Mesenchymal stem cell (in vitro differentiated cells and primary cell): ENCODE measurements around the gene TBCD.

Experiments used
- DNase-seq: peaks from one replicate; pipeline ENCODE4 v3.0.0-alpha.2; 2013
- H2AFZ ChIP-seq: one replicate; pipeline ENCODE4 v1.6.1; 2013; ENCODE audit warnings: low read depth, mild to moderate bottlenecking, control low read depth, inconsistent platforms, low read length, moderate library complexity
- H2AK5ac ChIP-seq: 2 replicates; pipeline ENCODE4 v1.6.1; 2013; ENCODE audit warnings: low read length, moderate library complexity, mild to moderate bottlenecking, inconsistent platforms; ENCODE audit not compliant: severe bottlenecking
- H2BK120ac ChIP-seq: one replicate; pipeline ENCODE4 v1.6.1; 2013; ENCODE audit warnings: low read depth, mild to moderate bottlenecking, inconsistent platforms, low read length, moderate library complexity
- H2BK12ac ChIP-seq, 2 experiments: one replicate each; pipeline ENCODE4 v1.6.1; 2013; ENCODE audit warnings: inconsistent platforms in 2 of 2, low read length in 2 of 2, mild to moderate bottlenecking in 2 of 2, moderate library complexity in 2 of 2, control low read depth in 1 of 2
- H2BK15ac ChIP-seq: one replicate; pipeline ENCODE4 v1.6.1; 2013; ENCODE audit warnings: mild to moderate bottlenecking, low read depth, inconsistent platforms; ENCODE audit not compliant: poor library complexity, severe bottlenecking
- H2BK5ac ChIP-seq: 2 replicates; pipeline ENCODE4 v1.6.1; 2013; ENCODE audit warnings: low read depth, mild to moderate bottlenecking, low read length, control low read depth, inconsistent platforms; ENCODE audit not compliant: poor library complexity, severe bottlenecking
- H3K14ac ChIP-seq, 2 experiments: one replicate each; pipeline ENCODE4 v1.6.1; 2013; ENCODE audit warnings: inconsistent platforms in 2 of 2, low read length in 2 of 2, control low read depth in 1 of 2, mild to moderate bottlenecking in 1 of 2, moderate library complexity in 1 of 2
- H3K18ac ChIP-seq, 2 experiments: one replicate each; pipeline ENCODE4 v1.6.1; 2013; ENCODE audit warnings: inconsistent platforms in 2 of 2, low read length in 2 of 2, control low read depth in 1 of 2, low read depth in 1 of 2, mild to moderate bottlenecking in 1 of 2
- H3K23ac ChIP-seq, 2 experiments: one replicate each; pipeline ENCODE4 v1.6.1; 2013; ENCODE audit warnings: inconsistent platforms in 2 of 2, low read length in 2 of 2, mild to moderate bottlenecking in 2 of 2, moderate library complexity in 2 of 2, control low read depth in 1 of 2
- H3K27ac ChIP-seq: 2 replicates; pipeline ENCODE4 v1.5.1; 2013; ENCODE audit warnings: mild to moderate bottlenecking, moderate library complexity, low read length, control low read depth, inconsistent platforms; ENCODE audit not compliant: poor library complexity, severe bottlenecking
- H3K27me3 ChIP-seq, 2 experiments: 2 replicates each; pipeline versions ENCODE4 v1.6.1 to v1.7.0; 2013; ENCODE audit warnings: low read length in 2 of 2, mild to moderate bottlenecking in 2 of 2, moderate library complexity in 2 of 2, control low read depth in 1 of 2, inconsistent platforms in 1 of 2; ENCODE audit not compliant: control insufficient read depth in 1 of 2, insufficient read depth in 1 of 2
- H3K36me3 ChIP-seq, 2 experiments: 2 replicates each; pipeline versions ENCODE4 v1.6.1 to v1.7.0; 2013; ENCODE audit warnings: low read length in 2 of 2, control low read depth in 1 of 2, inconsistent platforms in 1 of 2, low read depth in 1 of 2, mild to moderate bottlenecking in 1 of 2; ENCODE audit not compliant: insufficient read depth in 2 of 2, control insufficient read depth in 1 of 2
- H3K4ac ChIP-seq, 2 experiments: one replicate each; pipeline ENCODE4 v1.6.1; 2013; ENCODE audit warnings: inconsistent platforms in 2 of 2, low read length in 2 of 2, mild to moderate bottlenecking in 2 of 2, moderate library complexity in 2 of 2, control low read depth in 1 of 2, low read depth in 1 of 2
- H3K4me1 ChIP-seq: 2 replicates; pipeline ENCODE4 v1.6.1; 2013; ENCODE audit warnings: low read depth, low read length, control low read depth; ENCODE audit not compliant: control insufficient read depth, insufficient read depth
- H3K4me2 ChIP-seq: 2 replicates; pipeline ENCODE4 v1.6.1; 2013; ENCODE audit warnings: low read length, mild to moderate bottlenecking, inconsistent platforms; ENCODE audit not compliant: poor library complexity, severe bottlenecking
- H3K4me3 ChIP-seq, 2 experiments: 2 replicates each; pipeline versions ENCODE4 v1.5.1 to v1.7.0; 2013; ENCODE audit warnings: low read length in 2 of 2, mild to moderate bottlenecking in 2 of 2, control low read depth in 1 of 2, low read depth in 1 of 2; ENCODE audit not compliant: insufficient read depth in 1 of 2
- H3K79me1 ChIP-seq: replicated peaks from 2 replicates; pipeline ENCODE4 v1.6.1; 2013; ENCODE audit warnings: mild to moderate bottlenecking, control low read depth, low read length, inconsistent platforms; ENCODE audit not compliant: poor library complexity, severe bottlenecking
- H3K9ac ChIP-seq: 2 replicates; pipeline ENCODE4 v1.7.0; 2013; ENCODE audit warnings: mild to moderate bottlenecking, low read length, moderate library complexity
- H3K9me3 ChIP-seq: 2 replicates; pipeline ENCODE4 v1.7.0; 2013; ENCODE audit warnings: mild to moderate bottlenecking, low read length; ENCODE audit not compliant: control insufficient read depth
- H4K8ac ChIP-seq: one replicate; pipeline ENCODE4 v1.6.1; 2013; ENCODE audit warnings: inconsistent platforms, mild to moderate bottlenecking, low read length, moderate library complexity
- H4K91ac ChIP-seq: one replicate; pipeline ENCODE4 v1.6.1; 2013; ENCODE audit warnings: mild to moderate bottlenecking, low read length, inconsistent platforms
- WGBS: methylation state at CpG from one replicate; pipeline ENCODE4 v1.1.7; 2013; ENCODE audit warnings: mixed read lengths; 5-methylcytosine and 5-hydroxymethylcytosine counted together

TBCD gene

GRCh38 chr17:82970818-82971590 is 219.1 kb downstream of the TBCD start:
- no peak overlapping the region for H2AFZ ChIP-seq
- H3K9me3 ChIP-seq, result no peaks in the 10 kb centered on the region
- H2BK5ac ChIP-seq, result no peak overlapping the region
- no peak overlapping the region for H2BK120ac ChIP-seq
- H2AK5ac ChIP-seq, result no peak overlapping the region
- H3K79me1 ChIP-seq, result peaks cover 2% of the 10 kb centered on the region
- no peak overlapping the region for H2BK15ac ChIP-seq
- no peak overlapping the region for H3K23ac ChIP-seq
- 95% methylated on average over 40 of the region's 46 CpGs for WGBS
- no peaks in the 10 kb centered on the region for H3K27me3 ChIP-seq
- peaks cover 0 to 5% of the 10 kb centered on the region in 2 experiments for H3K36me3 ChIP-seq
- H3K18ac ChIP-seq, result no peak overlapping the region
- no peak for DNase-seq
- no peak overlapping the region for H3K9ac ChIP-seq
- no peak overlapping the region for H4K8ac ChIP-seq
- H3K4me3 ChIP-seq, result no peak overlapping the region
- H3K4me1 ChIP-seq, result peaks cover 20% of the 10 kb centered on the region
- no peak overlapping the region for H3K4me2 ChIP-seq
- H3K27ac ChIP-seq, result no peak overlapping the region
- H3K4ac ChIP-seq, result no peak overlapping the region
- H2BK12ac ChIP-seq, result no peak overlapping the region
- H4K91ac ChIP-seq, result no peak overlapping the region
- H3K14ac ChIP-seq, result no peak overlapping the region

- no peak overlapping the region for H3K4me3 ChIP-seq
- no peak overlapping the region for H2BK5ac ChIP-seq
- no peak overlapping the region for H3K9ac ChIP-seq
- peaks cover 0 to 5% of the 10 kb centered on the region in 2 experiments for H3K36me3 ChIP-seq
- no peak overlapping the region for H3K18ac ChIP-seq
- no peak overlapping the region for H3K4me2 ChIP-seq
- no peak overlapping the region for H3K27ac ChIP-seq
- H3K9me3 ChIP-seq, result no peaks in the 10 kb centered on the region
- no peak overlapping the region for H3K23ac ChIP-seq
- H3K79me1 ChIP-seq, result peaks cover 2% of the 10 kb centered on the region
- H2AK5ac ChIP-seq, result peak overlapping the region; percentile 7
- H2BK12ac ChIP-seq, result no peak overlapping the region
- H3K4ac ChIP-seq, result no peak overlapping the region
- WGBS, result 92% methylated on average over 17 of the region's 17 CpGs
- H4K91ac ChIP-seq, result no peak overlapping the region
- no peak overlapping the region for H2BK15ac ChIP-seq
- H3K14ac ChIP-seq, result no peak overlapping the region
- H2BK120ac ChIP-seq, result no peak overlapping the region
- no peak overlapping the region for H4K8ac ChIP-seq
- H2AFZ ChIP-seq, result no peak overlapping the region
- DNase-seq, result no peak
- peaks cover 20% of the 10 kb centered on the region for H3K4me1 ChIP-seq
- no peaks in the 10 kb centered on the region for H3K27me3 ChIP-seq
These were observed 221.0 kb downstream of the TBCD start for GRCh38 chr17:82972836-82973372.

GRCh38 chr17:82973456-82974135 is 221.7 kb downstream of the TBCD start:
- peaks cover 0 to 5% of the 10 kb centered on the region in 2 experiments for H3K36me3 ChIP-seq
- H3K4ac ChIP-seq, result no peak overlapping the region
- H2BK12ac ChIP-seq, result no peak overlapping the region
- peak overlapping the region; percentile 13 for H3K4me2 ChIP-seq
- H3K4me1 ChIP-seq, result peaks cover 18% of the 10 kb centered on the region
- WGBS, result 87% methylated on average over 31 of the region's 31 CpGs
- no peaks in the 10 kb centered on the region for H3K9me3 ChIP-seq
- no peak overlapping the region for H3K4me3 ChIP-seq
- H3K23ac ChIP-seq, result no peak overlapping the region
- H2BK15ac ChIP-seq, result no peak overlapping the region
- DNase-seq, result no peak
- peak overlapping the region; percentile 67 for H2AK5ac ChIP-seq
- no peak overlapping the region for H4K91ac ChIP-seq
- H3K14ac ChIP-seq, result no peak overlapping the region
- H3K27ac ChIP-seq, result no peak overlapping the region
- H4K8ac ChIP-seq, result peak overlapping the region; percentile 9
- no peaks in the 10 kb centered on the region for H3K27me3 ChIP-seq
- no peak overlapping the region for H2AFZ ChIP-seq
- peak overlapping the region; percentile 9 for H2BK5ac ChIP-seq
- H3K9ac ChIP-seq, result no peak overlapping the region
- H3K79me1 ChIP-seq, result peaks cover 2% of the 10 kb centered on the region
- H2BK120ac ChIP-seq, result no peak overlapping the region
- no peak overlapping the region for H3K18ac ChIP-seq
